ENCODE data around the gene NYAP1. TPM values are rescaled to one million over a fixed set of nuclear protein-coding genes. Genes with fewer than 3 reads are reported as not detected.

The NYAP1 gene
- total RNA-seq, 2 experiments from 2014 or later, result 0.13 to 0.15 TPM

GRCh38 chr7:100476101-100476780 lies 7.5 kb upstream of the NYAP1 start:
- ChIA-PET POLR2A (no interaction called here), CTCF (interaction anchor here (0.9 to 6.0 kb wide), 5 partner anchors 9 to 84 kb away, joined by 3 to 46 read pairs (median 4); no protein-coding TSS in a partner anchor)

GRCh38 chr7:100476903-100477870 lies 6.5 kb upstream of the NYAP1 start:
- CTCF ChIA-PET, result interaction anchor here (0.8 to 6.0 kb wide), 12 partner anchors 10 to 107 kb away, joined by 3 to 46 read pairs (median 4); no protein-coding TSS in a partner anchor
- POLR2A ChIA-PET, result interaction anchor here (0.9 to 1.6 kb wide), 2 partner anchors 47 to 48 kb away, joined by 4 to 8 read pairs; partner anchors contain the start of genes MEPCE and ZCWPW1

- CTCF ChIA-PET, result interaction anchor here (0.7 to 6.0 kb wide), 14 partner anchors 8 to 107 kb away, joined by 3 to 46 read pairs (median 4); no protein-coding TSS in a partner anchor
- POLR2A ChIA-PET, result interaction anchor here (0.6 to 1.6 kb wide), 3 partner anchors 47 to 374 kb away, joined by 4 to 8 read pairs (median 4); partner anchors contain the start of genes MEPCE, SLC12A9 and ZCWPW1
Measured at GRCh38 chr7:100477871-100478267, 5.9 kb upstream of the NYAP1 start.

- CTCF ChIA-PET, result interaction anchor here (0.6 to 2.2 kb wide), 5 partner anchors 9 to 85 kb away, joined by 3 to 12 read pairs (median 3); no protein-coding TSS in a partner anchor
- POLR2A ChIA-PET, result interaction anchor here (0.6 to 1.6 kb wide), 5 partner anchors 14 to 231 kb away, joined by 3 to 8 read pairs (median 3); partner anchors contain the start of genes FBXO24, MEPCE and ZCWPW1
Measured at GRCh38 chr7:100478958-100479660, 4.6 kb upstream of the NYAP1 start, which contains the start of gene TSC22D4. TSC22D4 (minus strand) TSS chr7:100479214; CDS start chr7:100478038, 1,176 bp downstream.

- POLR2A ChIA-PET, result no interaction called here
- CTCF ChIA-PET, result interaction anchor here (0.8 to 2.6 kb wide), 6 partner anchors 12 to 82 kb away, joined by 3 to 23 read pairs (median 6); no protein-coding TSS in a partner anchor
Measured at GRCh38 chr7:100481466-100481865, 2.3 kb upstream of the NYAP1 start.

GRCh38 chr7:100482728-100483089 lies 1.0 kb upstream of the NYAP1 start:
- POLR2A ChIA-PET, result interaction anchor here (0.6 kb wide), 1 partner anchor 33 kb away, joined by 4 read pairs; no protein-coding TSS in a partner anchor
- CTCF ChIA-PET, result interaction anchor here (0.6 to 2.6 kb wide), 24 partner anchors 8 to 104 kb away, joined by 3 to 23 read pairs (median 4); partner anchors contain the start of gene FBXO24

DNA sequence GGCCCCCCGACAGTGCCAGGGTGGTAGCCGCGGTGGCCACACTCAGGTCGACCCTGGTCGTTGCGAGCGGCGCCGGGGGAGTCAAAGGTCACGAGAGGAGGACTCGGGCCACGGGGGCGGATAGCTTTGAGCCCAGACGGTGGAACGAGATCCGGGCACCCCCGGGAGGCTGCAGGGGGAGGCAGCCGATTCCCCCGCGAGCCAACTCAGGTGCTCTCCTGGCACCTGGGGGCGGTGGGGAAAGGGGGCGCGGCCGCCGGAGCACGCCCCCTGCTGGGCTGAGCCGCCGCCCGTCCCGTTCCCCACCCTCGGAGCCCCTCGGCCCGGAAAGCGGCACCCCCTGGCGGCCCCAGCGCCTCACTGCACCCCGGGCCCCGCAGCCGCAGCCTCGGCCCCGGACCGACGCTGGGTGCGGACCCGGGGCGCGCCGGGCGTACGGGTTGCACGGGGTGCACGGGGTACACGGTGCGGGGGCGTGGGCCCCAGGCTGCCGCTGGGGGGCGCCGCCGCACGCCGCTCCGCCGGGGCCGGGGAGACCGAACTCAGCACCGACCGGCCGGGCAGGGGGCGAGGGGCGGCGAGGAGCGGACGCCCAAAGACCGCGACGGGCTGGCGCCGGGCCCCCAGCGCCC lies 521 bp upstream of the NYAP1 start:
- ChIA-PET POLR2A (interaction anchor here (0.6 to 0.7 kb wide), 2 partner anchors 11 to 32 kb away, joined by 3 to 4 read pairs; no protein-coding TSS in a partner anchor), CTCF (interaction anchor here (0.6 to 2.6 kb wide), 26 partner anchors 8 to 103 kb away, joined by 3 to 23 read pairs (median 4); partner anchors contain the start of gene FBXO24)

- ChIA-PET POLR2A (no interaction called here), CTCF (interaction anchor here (0.7 to 1.4 kb wide), 4 partner anchors 15 to 79 kb away, joined by 3 to 4 read pairs (median 4); no protein-coding TSS in a partner anchor)
Measured at GRCh38 chr7:100484673-100485045, 932 bp downstream of the NYAP1 start.

- CTCF ChIA-PET, result interaction anchor here (0.7 to 1.4 kb wide), 4 partner anchors 16 to 79 kb away, joined by 3 to 4 read pairs (median 4); no protein-coding TSS in a partner anchor
Measured at GRCh38 chr7:100485471-100485876, 1.7 kb downstream of the NYAP1 start.

DNA sequence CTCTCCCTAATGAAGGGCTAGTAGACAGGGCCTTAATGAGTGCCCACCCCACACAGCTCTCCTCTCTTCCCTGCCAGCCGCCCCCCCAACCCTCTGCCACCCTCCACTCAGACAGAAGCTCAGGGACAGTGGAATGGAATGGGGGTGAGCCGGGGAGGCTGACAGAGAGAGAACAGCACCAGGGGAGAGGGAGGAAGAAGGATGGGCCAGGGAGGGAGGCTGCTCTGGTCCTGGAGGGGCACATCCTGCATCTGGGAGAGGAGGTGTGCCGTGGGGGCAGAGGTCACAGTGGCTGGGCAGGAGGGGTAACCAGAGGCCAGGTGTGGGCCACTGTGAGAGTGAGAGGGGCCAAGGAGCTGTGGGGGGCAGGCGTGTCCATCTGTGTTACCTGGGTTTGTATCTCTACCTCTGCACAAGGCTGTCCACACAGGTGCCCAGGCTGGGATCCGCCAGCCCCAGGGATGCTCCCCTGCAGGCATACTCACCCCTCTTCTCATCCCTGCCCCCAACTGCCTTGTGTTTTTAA lies 2.4 kb downstream of the NYAP1 start:
- CTCF ChIA-PET, result interaction anchor here (1.4 kb wide), 1 partner anchor 74 kb away, joined by 3 read pairs; no protein-coding TSS in a partner anchor

More at GRCh38 chr7:100485471-100485876, 1.7 kb downstream of the NYAP1 start:
- POLR2A ChIA-PET, result no interaction called here

DNA sequence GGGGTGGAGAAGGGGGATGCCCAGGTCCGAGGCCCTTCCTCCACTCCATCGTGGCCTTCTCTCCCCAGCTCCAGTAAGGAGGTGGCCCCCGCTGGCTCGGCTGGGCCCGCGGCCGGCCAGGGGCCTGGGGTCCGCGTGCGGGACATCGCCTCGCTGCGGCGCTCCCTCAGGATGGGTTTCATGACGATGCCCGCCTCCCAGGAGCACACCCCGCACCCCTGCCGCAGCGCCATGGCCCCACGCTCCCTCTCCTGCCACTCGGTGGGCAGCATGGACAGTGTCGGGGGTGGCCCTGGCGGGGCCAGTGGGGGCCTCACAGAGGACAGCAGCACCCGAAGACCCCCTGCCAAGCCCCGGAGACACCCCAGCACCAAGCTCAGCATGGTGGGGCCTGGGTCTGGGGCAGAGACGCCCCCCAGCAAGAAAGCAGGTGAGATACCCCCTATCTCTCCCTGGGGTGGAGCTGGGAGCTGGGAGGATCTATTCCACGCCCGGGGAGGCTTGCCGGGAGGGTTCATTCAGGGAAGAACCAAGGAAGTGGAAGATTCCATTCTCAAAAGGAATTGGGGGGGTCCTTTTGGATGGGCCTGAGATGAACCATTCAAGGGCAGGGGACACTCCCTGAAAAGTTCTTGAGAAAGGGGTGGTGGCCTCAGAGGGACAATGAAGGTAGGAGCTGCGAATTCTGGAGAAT lies 3.2 kb downstream of the NYAP1 start:
- POLR2A ChIA-PET, result no interaction called here
- CTCF ChIA-PET, result no interaction called here

More for the DNA sequence above, 2.4 kb downstream of the NYAP1 start:
- POLR2A ChIA-PET, result no interaction called here

- ChIA-PET CTCF (interaction anchor here (1.0 kb wide), 1 partner anchor 88 kb away, joined by 3 read pairs; no protein-coding TSS in a partner anchor), POLR2A (interaction anchor here (0.6 kb wide), 1 partner anchor 27 kb away, joined by 15 read pairs; no protein-coding TSS in a partner anchor)
Measured at GRCh38 chr7:100488333-100489095, 4.8 kb downstream of the NYAP1 start.

DNA sequence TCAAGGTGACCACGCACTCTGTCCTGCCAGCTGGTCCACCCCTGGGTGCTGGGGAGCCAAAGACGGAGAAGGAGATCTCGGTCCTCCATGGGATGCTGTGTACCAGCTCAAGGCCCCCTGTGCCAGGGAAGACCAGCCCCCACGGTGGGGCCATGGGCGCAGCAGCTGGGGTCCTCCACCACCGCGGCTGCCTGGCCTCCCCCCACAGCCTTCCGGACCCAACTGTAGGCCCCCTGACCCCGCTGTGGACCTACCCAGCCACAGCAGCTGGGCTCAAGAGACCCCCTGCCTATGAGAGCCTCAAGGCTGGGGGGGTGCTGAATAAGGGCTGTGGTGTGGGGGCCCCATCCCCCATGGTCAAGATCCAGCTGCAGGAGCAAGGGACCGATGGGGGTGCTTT lies 5.4 kb downstream of the NYAP1 start:
- CTCF ChIA-PET, result interaction anchor here (0.7 kb wide), 1 partner anchor 69 kb away, joined by 3 read pairs; no protein-coding TSS in a partner anchor

DNA sequence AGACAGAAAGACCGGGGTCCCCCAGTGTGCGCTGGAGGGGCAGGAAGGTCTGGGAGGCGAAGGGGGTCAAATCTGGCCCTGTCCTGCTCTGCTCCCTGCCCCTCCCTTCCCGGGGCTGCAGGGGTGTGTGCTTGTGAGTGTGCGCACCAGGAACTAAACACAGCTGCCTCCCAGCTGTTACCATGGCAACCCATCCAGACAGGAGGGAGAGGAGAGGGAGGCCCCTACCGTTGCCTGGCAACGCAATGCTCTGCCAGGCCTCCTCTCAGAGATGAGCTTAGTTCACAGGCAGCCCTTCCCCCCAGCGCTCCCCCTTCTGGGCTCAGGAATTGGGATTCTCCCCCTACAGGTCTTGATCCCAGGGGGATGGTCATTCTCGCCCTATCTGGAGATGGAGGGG lies 6.1 kb downstream of the NYAP1 start:
- ChIA-PET POLR2A (interaction anchor here (0.5 kb wide), 1 partner anchor 27 kb away, joined by 3 read pairs; no protein-coding TSS in a partner anchor), CTCF (interaction anchor here (0.7 kb wide), 1 partner anchor 68 kb away, joined by 3 read pairs; no protein-coding TSS in a partner anchor)

More for the DNA sequence above, 5.4 kb downstream of the NYAP1 start:
- POLR2A ChIA-PET, result no interaction called here

GRCh38 chr7:100490483-100491191 lies 6.9 kb downstream of the NYAP1 start:
- CTCF ChIA-PET, result interaction anchor here (0.6 to 1.2 kb wide), 2 partner anchors 8 to 253 kb away, joined by 3 to 4 read pairs; no protein-coding TSS in a partner anchor

More at GRCh38 chr7:100490483-100491191, 6.9 kb downstream of the NYAP1 start:
- POLR2A ChIA-PET, result no interaction called here
